Upper lobe of left lung (tissue), 6 donors: ENCODE measurements around the gene FOXL3. TPM values are rescaled to one million over a fixed set of nuclear protein-coding genes. Genes with fewer than 3 reads are reported as not detected.
A peak's percentile ranks its signal among the peaks of the same experiment; 100 is the strongest.
"Not testable (repeated sequence)": the region's sequence is repeated elsewhere in the genome, so short reads cannot be mapped to it uniquely, and the experiment has no call there.

Source experiments
- ATAC-seq, 2 donors: fragments of 200-7000 bp; cut with Tn5 transposase; one replicate each; pipeline ENCODE4 v1.9.1; 2022; ENCODE audit warnings: mild to moderate bottlenecking in 2 of 2, moderate library complexity in 2 of 2; ENCODE audit not compliant: low FRiP score in 2 of 2
- DNase-seq, 2 donors: peaks; one replicate each; pipeline ENCODE4 v3.0.0-alpha.2; 2019 to 2020
- H3K27ac ChIP-seq, 4 donors: fragments of 200-600 bp; sonication (generic); one replicate each; pipeline ENCODE4 v1.5.1; 2016 to 2019
- H3K27me3 ChIP-seq, 4 donors: fragments of 200-600 bp; sonication (generic); one replicate each; pipeline ENCODE4 v1.5.1; 2017 to 2019
- H3K36me3 ChIP-seq, 4 donors: fragments of 200-600 bp; sonication (generic); one replicate each; pipeline ENCODE4 v1.5.1; 2016 to 2019
- H3K4me1 ChIP-seq, 4 donors: fragments of 200-600 bp; sonication (generic); one replicate each; pipeline ENCODE4 v1.5.1; 2018 to 2019
- H3K4me3 ChIP-seq, 4 donors: fragments of 200-600 bp; sonication (generic); one replicate each; pipeline ENCODE4 v1.5.1; 2017 to 2019; ENCODE audit warnings: mild to moderate bottlenecking in 2 of 4, moderate library complexity in 1 of 4
- H3K9me3 ChIP-seq, 4 donors: fragments of 200-600 bp; sonication (generic); one replicate each; pipeline ENCODE4 v1.5.1; 2018 to 2019
- CTCF ChIP-seq, 6 experiments: fragments of 450-650 bp in 4 of 6; fragments of 200-600 bp in 2 of 6; sonication (generic) in 2 of 6; IDR thresholded peaks; one replicate each; pipeline ENCODE4 v1.5.1; 2016 to 2019; ENCODE audit warnings: antibody characterized with exemption in 6 of 6
- EP300 ChIP-seq, 4 donors: sonication (generic); formaldehyde crosslinking; IDR thresholded peaks; one replicate each; pipeline ENCODE4 v1.5.1; 2017; ENCODE audit warnings: antibody characterized with exemption in 4 of 4, control low read depth in 2 of 4
- POLR2A ChIP-seq, 4 donors: fragments of 450-650 bp; IDR thresholded peaks; one replicate each; pipeline ENCODE4 v1.5.1; 2016 to 2017; ENCODE audit warnings: antibody characterized with exemption in 4 of 4, mild to moderate bottlenecking in 2 of 4
- POLR2AphosphoS5 ChIP-seq, 2 donors: sonication (generic); formaldehyde crosslinking; IDR thresholded peaks; one replicate each; pipeline ENCODE4 v1.5.1; 2017; ENCODE audit warnings: antibody characterized with exemption in 2 of 2
- WGBS, 2 donors: methylation state at CpG; one replicate each; pipeline ENCODE4 v1.1.5; 2017 to 2018; 5-methylcytosine and 5-hydroxymethylcytosine counted together
- total RNA-seq, 6 donors: library from RNA; depleted of rRNA in 4 of 6; stranded (reverse); fragments of >200 nt in 4 of 6; gene quantifications; one replicate each; pipeline versions ENCODE4 v1.1.0 to v1.2.1, GENCODE V29; 2016 to 2021
- donor health status: DM: no; HTN: no; CAD: no; lungs with moderate emphysema.
- donor health status: DM: no; HTN: yes; CAD: no; lungs with severe emphysema.

Gene FOXL3
- total RNA-seq, 6 donors from 2014 or later, result not detected

- H3K4me1 ChIP-seq, ATAC-seq, H3K4me3 ChIP-seq, H3K27me3 ChIP-seq: not testable (repeated sequence)
- TF ChIP-seq CTCF (IDR thresholded peaks at IDR 0.05), result peak in 5 of 6 experiments; percentile 7 to 77 (median 53)
- peaks cover 0 to 16% (median 0%) of the 10 kb centered on the region in 4 donors for H3K9me3 ChIP-seq
- H3K36me3 ChIP-seq, result peaks cover 0 to 27% (median 23%) of the 10 kb centered on the region in 4 donors
- peak overlapping the region in 3 of 4 donors; percentile 50 to 85 (median 51) for H3K27ac ChIP-seq
- 54 to 55% methylated on average over 23 of the region's 37 CpGs for WGBS, 2 donors
- DNase-seq, result peak; percentile 45 to 93
Measured at GRCh38 chr7:263483-264351, 26.3 kb upstream of the FOXL3 start.

- 49 to 51% methylated on average over 27 of the region's 27 CpGs for WGBS, 2 donors
- Histone ChIP-seq H3K27ac (peak overlapping the region in 3 of 4 donors; percentile 50 to 85 (median 51)), H3K36me3 (peaks cover 0 to 17% (median 15%) of the 10 kb centered on the region in 4 donors), H3K27me3 (no peaks in the 10 kb centered on the region), H3K4me1 (peaks cover 0 to 9% (median 7%) of the 10 kb centered on the region in 4 donors), H3K4me3 (peak overlapping the region in 2 of 4 donors; percentile 16 to 29), H3K9me3 (peaks cover 0 to 16% (median 0%) of the 10 kb centered on the region in 4 donors)
- DNase-seq (peak; percentile 55 to 69), ATAC-seq (peak; percentile 40 to 54)
- TF ChIP-seq CTCF (IDR thresholded peaks at IDR 0.05), result no peak
Measured at GRCh38 chr7:264541-265191, 25.3 kb upstream of the FOXL3 start.

- H3K27me3 ChIP-seq, result no peaks in the 10 kb centered on the region
- TF ChIP-seq POLR2A (IDR thresholded peaks at IDR 0.05) (no peak), POLR2AphosphoS5 (IDR thresholded peaks at IDR 0.05) (no peak), EP300 (IDR thresholded peaks at IDR 0.05) (no peak), CTCF (IDR thresholded peaks at IDR 0.05) (no peak)
- peak in 1 of 2 donors; percentile 56 for DNase-seq
- H3K4me3 ChIP-seq, result no peak overlapping the region
- peak overlapping the region in 2 of 4 donors; percentile 50 to 85 for H3K27ac ChIP-seq
- H3K36me3 ChIP-seq, result peaks cover 0 to 10% (median 7%) of the 10 kb centered on the region in 4 donors
- WGBS, 2 donors, result 69 to 75% methylated on average over 23 to 25 of the region's 25 CpGs
- peaks cover 0 to 16% (median 0%) of the 10 kb centered on the region in 4 donors for H3K9me3 ChIP-seq
- H3K4me1 ChIP-seq, result peaks cover 0 to 9% (median 7%) of the 10 kb centered on the region in 4 donors
- no peak for ATAC-seq
Measured at GRCh38 chr7:265192-265997, 24.6 kb upstream of the FOXL3 start.

GRCh38 chr7:265998-266850 lies 23.7 kb upstream of the FOXL3 start:
- H3K27ac ChIP-seq, result no peak overlapping the region
- WGBS, 2 donors, result 75 to 89% methylated on average over 1 to 21 of the region's 22 CpGs
- ATAC-seq, result peak in 1 of 2 donors; percentile 19

More at GRCh38 chr7:265998-266850, 23.7 kb upstream of the FOXL3 start:
- Histone ChIP-seq H3K36me3 (peaks cover 0 to 2% (median under 1%) of the 10 kb centered on the region in 4 donors), H3K4me1 (peaks cover 0 to 9% (median 7%) of the 10 kb centered on the region in 4 donors), H3K4me3 (no peak overlapping the region), H3K27me3 (no peaks in the 10 kb centered on the region), H3K9me3 (peaks cover 0 to 16% (median 0%) of the 10 kb centered on the region in 4 donors)
- TF ChIP-seq EP300 (IDR thresholded peaks at IDR 0.05) (no peak), CTCF (IDR thresholded peaks at IDR 0.05) (no peak), POLR2A (IDR thresholded peaks at IDR 0.05) (no peak), POLR2AphosphoS5 (IDR thresholded peaks at IDR 0.05) (no peak)
- peak in 1 of 2 donors; percentile 73 for DNase-seq
